ENCODE results near the gene WRAP53.

- TF ChIP-seq ZNF276 (CRISPR knock-in tag; IDR thresholded peaks at IDR 0.05; ENCODE audit: low read depth) (no peak), ZSCAN12 (CRISPR knock-in tag; IDR thresholded peaks at IDR 0.05) (no peak), MTA1 (CRISPR knock-in tag; IDR thresholded peaks at IDR 0.05; ENCODE audit: borderline replicate concordance) (no peak), SALL2 (CRISPR knock-in tag; IDR thresholded peaks at IDR 0.05) (no peak), ZFAT (CRISPR knock-in tag; conservative IDR thresholded peaks at IDR 0.05) (no peak), EZH2 (conservative IDR thresholded peaks at IDR 0.05; ENCODE audit: low read depth, low read length) (no peak), RAD21 (CRISPR knock-in tag; IDR thresholded peaks at IDR 0.05) (no peak), CTCF (CRISPR knock-in tag; IDR thresholded peaks at IDR 0.05) (no peak), YEATS4 (CRISPR knock-in tag; IDR thresholded peaks at IDR 0.05; ENCODE audit: borderline replicate concordance) (no peak)
- TF ChIP-seq, protein P1, sequence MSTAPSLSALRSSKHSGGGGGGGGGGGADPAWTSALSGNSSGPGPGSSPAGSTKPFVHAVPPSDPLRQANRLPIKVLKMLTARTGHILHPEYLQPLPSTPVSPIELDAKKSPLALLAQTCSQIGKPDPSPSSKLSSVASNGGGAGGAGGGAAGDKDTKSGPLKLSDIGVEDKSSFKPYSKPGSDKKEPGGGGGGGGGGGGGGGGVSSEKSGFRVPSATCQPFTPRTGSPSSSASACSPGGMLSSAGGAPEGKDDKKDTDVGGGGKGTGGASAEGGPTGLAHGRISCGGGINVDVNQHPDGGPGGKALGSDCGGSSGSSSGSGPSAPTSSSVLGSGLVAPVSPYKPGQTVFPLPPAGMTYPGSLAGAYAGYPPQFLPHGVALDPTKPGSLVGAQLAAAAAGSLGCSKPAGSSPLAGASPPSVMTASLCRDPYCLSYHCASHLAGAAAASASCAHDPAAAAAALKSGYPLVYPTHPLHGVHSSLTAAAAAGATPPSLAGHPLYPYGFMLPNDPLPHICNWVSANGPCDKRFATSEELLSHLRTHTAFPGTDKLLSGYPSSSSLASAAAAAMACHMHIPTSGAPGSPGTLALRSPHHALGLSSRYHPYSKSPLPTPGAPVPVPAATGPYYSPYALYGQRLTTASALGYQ (CRISPR knock-in tag; IDR thresholded peaks at IDR 0.05), result no peak
Observed at GRCh38 chr17:7640783-7641182, 47.5 kb upstream of the WRAP53 start.
